Stomach (tissue), 9 donors: ENCODE measurements around the gene P4HTM. TPM values are rescaled to one million over a fixed set of nuclear protein-coding genes. Genes with fewer than 3 reads are reported as not detected.

Source experiments
- DNase-seq, 2 donors: peaks; one replicate each; pipeline versions ENCODE4 v3.0.0 to v3.0.0-alpha.2; 2013 to 2019
- H3K27ac ChIP-seq, 5 donors: fragments of 200-600 bp in 4 of 5; sonication (generic) in 4 of 5; one replicate each; pipeline ENCODE4 v1.5.1; 2013 to 2019; ENCODE audit warnings: mild to moderate bottlenecking in 1 of 5, moderate library complexity in 1 of 5
- H3K27me3 ChIP-seq, 3 donors: fragments of 200-600 bp; sonication (generic); one replicate each; pipeline ENCODE4 v1.5.1; 2017 to 2019; ENCODE audit warnings: mixed run types in 1 of 3
- H3K36me3 ChIP-seq, 4 donors: fragments of 200-600 bp; sonication (generic); 1 replicate in 3 of 4; 2 replicates in 1 of 4; pipeline ENCODE4 v1.5.1; 2016 to 2019
- H3K4me1 ChIP-seq, 4 donors: fragments of 200-600 bp; sonication (generic); one replicate each; pipeline ENCODE4 v1.5.1; 2016 to 2019
- H3K4me3 ChIP-seq, 4 donors: fragments of 200-600 bp; sonication (generic) in 3 of 4; one replicate each; pipeline ENCODE4 v1.5.1; 2016 to 2019; ENCODE audit warnings: mild to moderate bottlenecking in 1 of 4
- H3K9me3 ChIP-seq, 4 donors: fragments of 200-600 bp; sonication (generic); one replicate each; pipeline ENCODE4 v1.5.1; 2016 to 2019
- EP300 ChIP-seq: sonication (generic); formaldehyde crosslinking; IDR thresholded peaks from one replicate; pipeline ENCODE4 v1.6.1; 2017; ENCODE audit warnings: antibody characterized with exemption
- POLR2A ChIP-seq, 4 donors: fragments of 450-650 bp; IDR thresholded peaks; one replicate each; pipeline ENCODE4 v1.6.1; 2016; ENCODE audit warnings: antibody characterized with exemption in 4 of 4, control low read depth in 2 of 4, mild to moderate bottlenecking in 1 of 4, moderate library complexity in 1 of 4
- POLR2AphosphoS5 ChIP-seq, 3 donors: sonication (generic); formaldehyde crosslinking; IDR thresholded peaks; one replicate each; pipeline ENCODE4 v1.6.1; 2016; ENCODE audit warnings: antibody characterized with exemption in 3 of 3
- whole genome bisulfite sequencing, 5 donors: extraction: QIAGEN DNeasy Blood & Tissue Kit in 3 of 5; methylation state at CpG; one replicate each; pipeline versions ENCODE4 v1.1.5 to v1.1.7; 2013 to 2018; 5-methylcytosine and 5-hydroxymethylcytosine counted together
- intact Hi-C: fragments of 100-400 bp; cut with DNase I; formaldehyde crosslinking; loops from one replicate; pipeline ENCODE4 v1.15.1; 2023; ENCODE audit warnings: low total_unique reads
- polyA plus RNA-seq, 3 donors: library from polyadenylated mRNA; stranded (reverse); fragments of 200-250 nt; gene quantifications; one replicate each; pipeline ENCODE4 v1.2.3, GENCODE V29; 2013
- total RNA-seq, 5 donors: library from RNA; depleted of rRNA; stranded (reverse); fragments of >200 nt; gene quantifications; one replicate each; pipeline versions ENCODE4 v1.1.0 to v1.2.3, GENCODE V29; 2014 to 2016
- TF ChIP-seq, protein P1 (sequence below), 7 experiments: fragments of 450-650 bp in 4 of 7; fragments of 200-600 bp in 3 of 7; sonication (generic) in 3 of 7; IDR thresholded peaks; one replicate each; pipeline ENCODE4 v1.5.1; 2016 to 2019; ENCODE audit warnings: antibody characterized with exemption in 7 of 7, control low read depth in 2 of 7, mild to moderate bottlenecking in 1 of 7
- donor health status: healthy with polysubstance abuse.
- donor health status: Bipolar disorder and iron deficiency.
- donor health status: healthy.

P4HTM gene
- total and polyA plus RNA-seq, 8 donors = 19.1 to 383 (median 48.3) TPM

DNA sequence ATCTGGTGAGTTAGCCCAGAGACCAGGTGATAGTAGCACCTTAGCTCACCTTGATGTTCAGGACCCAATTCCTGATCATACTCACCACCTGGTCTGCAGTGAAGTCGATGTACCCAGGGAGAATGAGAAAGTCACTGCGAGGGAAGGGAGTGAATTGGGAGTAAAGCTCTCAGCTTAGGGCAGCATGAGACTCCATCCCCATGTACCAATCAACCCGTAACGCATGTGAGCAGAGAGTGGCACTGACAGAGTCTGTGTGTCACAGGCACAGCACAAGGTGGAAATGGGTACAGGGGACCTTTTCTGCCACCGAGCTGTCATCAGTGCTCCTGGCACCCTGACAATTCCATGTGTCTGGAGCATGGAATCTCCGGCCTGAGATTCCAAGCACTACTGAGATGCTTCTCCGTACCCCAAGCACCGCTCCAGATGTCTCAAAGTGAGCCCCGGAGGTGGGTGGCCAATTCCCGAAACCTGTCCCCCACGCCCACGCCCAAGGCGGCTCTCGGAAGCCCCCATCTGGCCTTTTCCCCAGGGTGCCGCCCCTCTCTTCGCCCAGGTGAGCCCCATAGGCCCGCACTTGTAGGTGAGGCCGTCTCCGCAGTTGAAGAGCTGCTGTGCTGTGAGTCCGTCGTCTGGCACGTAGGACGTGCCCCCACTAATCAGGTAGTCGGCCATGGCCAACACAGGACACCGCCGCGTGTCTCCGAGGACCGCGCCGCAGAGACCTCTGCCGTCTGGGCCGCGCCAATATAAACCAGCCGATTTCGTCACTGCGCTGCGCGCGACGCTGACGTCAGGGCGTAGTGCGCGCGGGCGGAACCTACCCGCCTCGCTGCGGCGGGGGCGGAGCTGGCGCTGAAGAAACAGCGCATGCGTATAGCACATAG, 38.9 kb downstream of the P4HTM start, which contains the start of gene IMPDH2:
Gene IMPDH2 (minus strand): TSS at position 726 of the 890 bp plus-strand sequence. CDS start 48 bp downstream, at position 678.
- Histone ChIP-seq H3K36me3 (peaks cover 57 to 79% (median 76%) of the 10 kb centered on the region in 4 donors), H3K27ac (peak within 1 kb of the TSS; percentile 89 to 98 (median 95)), H3K4me1 (peaks cover 12 to 56% (median 38%) of the 10 kb centered on the region in 4 donors), H3K9me3 (no peaks in the 10 kb centered on the region), H3K27me3 (no peaks in the 10 kb centered on the region), H3K4me3 (peak within 1 kb of the TSS; percentile 61 to 83 (median 74))
- peak; percentile 96 to 98 for DNase-seq
- WGBS, 5 donors = 1 to 3% (median 1%) methylated on average over 15 to 55 of the region's 55 CpGs
- TF ChIP-seq EP300 (no peak), POLR2A (IDR thresholded peaks at IDR 0.05) (peak in 2 of 4 donors; percentile 83 to 90), POLR2AphosphoS5 (IDR thresholded peaks at IDR 0.05) (peak; percentile 98 to 100 (median 99))
- TF ChIP-seq, protein P1, sequence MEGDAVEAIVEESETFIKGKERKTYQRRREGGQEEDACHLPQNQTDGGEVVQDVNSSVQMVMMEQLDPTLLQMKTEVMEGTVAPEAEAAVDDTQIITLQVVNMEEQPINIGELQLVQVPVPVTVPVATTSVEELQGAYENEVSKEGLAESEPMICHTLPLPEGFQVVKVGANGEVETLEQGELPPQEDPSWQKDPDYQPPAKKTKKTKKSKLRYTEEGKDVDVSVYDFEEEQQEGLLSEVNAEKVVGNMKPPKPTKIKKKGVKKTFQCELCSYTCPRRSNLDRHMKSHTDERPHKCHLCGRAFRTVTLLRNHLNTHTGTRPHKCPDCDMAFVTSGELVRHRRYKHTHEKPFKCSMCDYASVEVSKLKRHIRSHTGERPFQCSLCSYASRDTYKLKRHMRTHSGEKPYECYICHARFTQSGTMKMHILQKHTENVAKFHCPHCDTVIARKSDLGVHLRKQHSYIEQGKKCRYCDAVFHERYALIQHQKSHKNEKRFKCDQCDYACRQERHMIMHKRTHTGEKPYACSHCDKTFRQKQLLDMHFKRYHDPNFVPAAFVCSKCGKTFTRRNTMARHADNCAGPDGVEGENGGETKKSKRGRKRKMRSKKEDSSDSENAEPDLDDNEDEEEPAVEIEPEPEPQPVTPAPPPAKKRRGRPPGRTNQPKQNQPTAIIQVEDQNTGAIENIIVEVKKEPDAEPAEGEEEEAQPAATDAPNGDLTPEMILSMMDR (IDR thresholded peaks at IDR 0.05) = peak in 1 of 7 experiments; percentile 15
- intact Hi-C loops = no loop called here

DNA sequence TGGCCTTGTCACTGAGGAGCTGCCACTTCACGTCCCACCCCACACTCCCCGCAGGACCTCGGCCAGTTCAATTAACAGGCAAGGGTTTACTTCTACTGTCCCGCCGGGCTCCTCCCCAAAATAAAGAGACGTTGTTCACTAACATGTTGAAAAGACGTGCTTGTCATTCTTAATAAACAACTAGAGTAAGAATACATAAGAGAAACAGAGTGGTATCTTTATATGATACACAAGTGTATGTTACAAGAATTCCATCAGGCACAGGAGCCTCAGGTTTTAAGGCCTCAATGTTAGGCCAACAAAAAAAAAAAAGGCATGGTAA, 39.5 kb downstream of the P4HTM start:
- peak overlapping the region; percentile 61 to 83 (median 74) for H3K4me3 ChIP-seq
- no peaks in the 10 kb centered on the region for H3K9me3 ChIP-seq
- no peak for DNase-seq
- H3K36me3 ChIP-seq = peaks cover 55 to 79% (median 76%) of the 10 kb centered on the region in 4 donors
- WGBS, 5 donors = 0 to 2% (median 1%) methylated on average over 6 to 7 of the region's 7 CpGs
- intact Hi-C loops = no loop called here
- no peaks in the 10 kb centered on the region for H3K27me3 ChIP-seq
- peaks cover 12 to 50% (median 34%) of the 10 kb centered on the region in 4 donors for H3K4me1 ChIP-seq
- H3K27ac ChIP-seq = peak overlapping the region; percentile 89 to 98 (median 95)
- TF ChIP-seq EP300 = no peak
- TF ChIP-seq POLR2AphosphoS5 (IDR thresholded peaks at IDR 0.05) = no peak
- TF ChIP-seq, protein P1 (IDR thresholded peaks at IDR 0.05) = no peak
- no peak for TF ChIP-seq POLR2A (IDR thresholded peaks at IDR 0.05)

DNA sequence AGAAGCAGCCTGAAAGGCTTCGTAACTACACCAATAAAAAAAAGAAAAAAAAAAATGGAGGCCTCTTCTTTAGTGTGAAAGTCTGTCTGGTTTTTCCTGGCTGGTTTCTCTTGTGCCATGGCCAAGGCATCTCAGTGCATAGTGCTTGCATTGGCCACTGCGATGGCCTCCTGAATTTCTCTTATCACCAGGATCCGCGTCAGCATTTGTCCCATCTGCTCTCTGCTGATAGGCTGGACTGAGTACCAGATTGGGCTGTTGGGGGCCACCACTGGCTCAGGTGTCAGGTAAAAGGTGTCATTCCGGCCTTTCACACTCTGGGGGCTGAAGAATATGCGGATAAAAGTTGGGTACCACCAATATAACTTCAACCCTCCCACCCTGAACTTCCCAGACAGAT, 40.3 kb downstream of the P4HTM start:
- no peaks in the 10 kb centered on the region for H3K27me3 ChIP-seq
- H3K4me1 ChIP-seq = peaks cover 12 to 42% (median 26%) of the 10 kb centered on the region in 4 donors
- peaks cover 54 to 79% (median 76%) of the 10 kb centered on the region in 4 donors for H3K36me3 ChIP-seq
- H3K4me3 ChIP-seq = no peak overlapping the region
- intact Hi-C loops = no loop called here
- no peak for TF ChIP-seq EP300
- no peak for TF ChIP-seq POLR2A (IDR thresholded peaks at IDR 0.05)
- TF ChIP-seq, protein P1 (IDR thresholded peaks at IDR 0.05) = no peak
- no peak for TF ChIP-seq POLR2AphosphoS5 (IDR thresholded peaks at IDR 0.05)
- peak overlapping the region in 2 of 5 donors; percentile 97 to 98 for H3K27ac ChIP-seq
- 85 to 90% (median 85%) methylated on average over 6 of the region's 6 CpGs for WGBS, 5 donors
- DNase-seq = peak in 1 of 2 donors; percentile 16
- no peaks in the 10 kb centered on the region for H3K9me3 ChIP-seq

DNA sequence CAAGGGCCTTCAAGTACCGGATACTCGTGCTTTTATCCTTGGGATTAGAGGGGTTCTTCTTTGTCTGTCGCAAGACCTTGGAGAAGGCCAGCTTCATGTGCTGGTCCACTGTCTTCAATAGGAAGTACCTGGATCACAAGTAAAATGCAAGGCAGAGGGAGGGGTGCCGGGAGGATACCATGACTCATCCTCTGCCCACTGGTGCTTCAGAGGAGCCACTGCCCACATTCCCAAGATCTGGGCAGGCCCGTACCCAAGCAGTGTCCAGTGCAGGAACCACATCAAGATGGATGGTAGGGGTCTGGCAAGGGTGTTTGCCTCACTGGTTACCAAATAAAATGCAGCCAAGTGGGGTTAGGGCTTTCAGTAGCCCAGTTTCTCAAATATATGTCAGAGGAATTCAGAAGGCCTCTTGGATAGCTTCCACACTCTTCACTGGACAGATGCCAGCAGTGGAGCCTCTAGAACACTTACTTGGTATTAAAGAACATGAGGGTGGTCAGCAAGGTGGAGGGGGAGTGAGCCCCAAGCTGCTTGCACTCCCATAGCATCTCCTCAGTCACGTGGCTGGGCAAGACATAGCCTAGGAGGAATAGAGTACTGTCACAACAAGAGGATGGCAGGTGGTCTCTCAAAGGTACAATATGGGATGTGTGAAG, 42.7 kb downstream of the P4HTM start:
- intact Hi-C loops = no loop called here
- whole genome bisulfite sequencing, 5 donors = 85 to 91% (median 91%) methylated on average over 6 of the region's 6 CpGs

More for the DNA sequence above, 42.7 kb downstream of the P4HTM start:
- Histone ChIP-seq H3K27ac (no peak overlapping the region), H3K36me3 (peaks cover 39 to 80% (median 78%) of the 10 kb centered on the region in 4 donors), H3K4me1 (peaks cover 12 to 24% (median 19%) of the 10 kb centered on the region in 4 donors), H3K4me3 (no peak overlapping the region), H3K9me3 (no peaks in the 10 kb centered on the region), H3K27me3 (no peaks in the 10 kb centered on the region)
- TF ChIP-seq POLR2AphosphoS5 (IDR thresholded peaks at IDR 0.05) = no peak
- no peak for TF ChIP-seq EP300
- TF ChIP-seq, protein P1 (IDR thresholded peaks at IDR 0.05) = no peak
- DNase-seq = peak in 1 of 2 donors; percentile 10
